Activated gamma-delta T cell treated with anti-CD3 and anti-CD28 coated beads, Interleukin-2, amount 50 U/mL, for 16 hours (primary cell): ENCODE results near the gene FAM204A.

ENCODE experiments used
- DNase-seq: peaks from one replicate; pipeline ENCODE4 v3.0.0-alpha.2; 2020; ENCODE audit warnings: low read depth

FAM204A gene

GRCh38 chr10:118330295-118331076 is 11.6 kb downstream of the FAM204A start:
- no peak for DNase-seq

GRCh38 chr10:118324140-118324539 is 18.0 kb downstream of the FAM204A start:
- DNase-seq: no peak

DNA sequence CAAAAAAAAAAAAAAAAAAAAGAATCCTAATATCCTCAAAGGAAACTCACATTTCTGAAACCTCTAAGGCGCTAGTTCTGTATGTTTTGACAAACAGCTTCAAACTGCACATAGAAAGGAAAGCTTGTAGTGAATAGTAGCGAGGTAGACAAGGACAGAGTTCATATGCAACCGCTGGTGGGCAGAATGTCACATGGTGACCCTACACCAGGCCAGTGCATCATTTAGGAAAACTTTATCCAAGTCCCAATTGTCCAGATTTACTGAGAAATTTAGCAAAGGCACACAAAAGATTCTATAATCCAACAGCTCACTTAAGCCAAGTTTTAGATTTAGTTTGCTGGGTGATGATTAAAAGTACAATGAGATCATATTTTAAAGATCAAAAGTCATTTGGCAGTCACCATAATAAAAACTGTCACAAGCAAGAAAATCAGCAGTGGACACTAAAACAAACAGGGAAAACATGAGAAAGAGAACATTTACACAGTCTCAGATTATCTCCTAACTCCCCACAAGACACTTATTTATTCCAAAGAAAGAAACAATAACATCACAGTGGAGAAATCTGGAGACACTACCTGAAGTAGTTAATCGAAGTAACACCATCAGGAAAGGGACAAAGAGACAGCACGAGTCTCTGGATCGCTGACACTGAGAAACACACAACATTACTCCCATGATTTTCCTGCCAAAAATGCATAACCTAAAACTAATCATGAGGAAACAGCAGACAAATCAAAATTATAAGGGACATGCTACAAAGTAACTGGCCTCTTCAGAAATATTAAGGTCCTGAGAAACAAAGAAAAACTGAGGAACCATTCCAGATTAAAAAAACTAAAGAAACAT is 20.2 kb downstream of the FAM204A start:
- no peak for DNase-seq

GRCh38 chr10:118315629-118316028 is 26.5 kb downstream of the FAM204A start:
- DNase-seq: no peak

DNA sequence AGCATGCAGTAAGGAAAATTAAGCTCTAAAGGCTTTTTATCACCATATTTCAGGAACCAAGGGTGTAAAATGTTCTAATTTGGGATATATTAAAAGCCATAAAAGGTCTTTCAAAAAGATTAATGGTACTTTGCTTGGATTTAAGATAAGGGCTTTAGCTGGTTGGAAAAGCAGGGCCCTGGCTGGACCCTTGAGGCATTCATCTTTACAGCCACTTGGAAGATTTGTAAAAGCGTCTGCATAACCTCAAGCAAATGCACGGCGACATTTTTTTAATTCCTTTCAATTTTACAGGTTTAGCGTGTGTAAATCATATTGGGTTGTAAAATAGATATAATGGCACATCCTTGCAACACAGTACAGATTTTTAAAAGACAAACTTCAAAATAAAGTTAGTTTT is 27.2 kb downstream of the FAM204A start:
- no peak for DNase-seq

DNA sequence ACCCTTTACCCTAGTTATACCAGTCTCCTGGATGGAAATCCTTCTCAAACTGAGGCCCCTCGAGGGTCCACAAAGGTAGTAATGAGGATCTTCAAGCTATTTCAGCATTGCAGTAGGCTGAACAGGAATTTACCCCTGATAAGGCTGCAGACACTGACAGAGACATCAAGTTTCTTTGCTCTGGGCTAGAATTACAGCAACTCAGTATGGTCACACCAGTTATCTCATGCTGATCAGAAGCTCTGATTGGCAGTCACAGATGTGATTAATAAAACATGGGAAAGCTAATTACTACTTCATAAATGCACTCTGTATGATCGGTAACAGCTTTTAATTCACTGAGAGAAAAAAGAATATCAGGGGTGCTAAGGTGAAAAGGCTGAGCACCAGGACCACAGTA is 30.6 kb downstream of the FAM204A start:
- no peak for DNase-seq

- DNase-seq: no peak
Observed at GRCh38 chr10:118310822-118311221, 31.3 kb downstream of the FAM204A start.

GRCh38 chr10:118309911-118310310 is 32.2 kb downstream of the FAM204A start:
- DNase-seq: no peak

- no peak for DNase-seq
Observed at GRCh38 chr10:118308664-118309063, 33.5 kb downstream of the FAM204A start.

GRCh38 chr10:118307859-118308258 is 34.3 kb downstream of the FAM204A start:
- no peak for DNase-seq

- no peak for DNase-seq
Observed at GRCh38 chr10:118307220-118307619, 34.9 kb downstream of the FAM204A start.

GRCh38 chr10:118305730-118306129 is 36.4 kb downstream of the FAM204A start:
- no peak for DNase-seq

DNA sequence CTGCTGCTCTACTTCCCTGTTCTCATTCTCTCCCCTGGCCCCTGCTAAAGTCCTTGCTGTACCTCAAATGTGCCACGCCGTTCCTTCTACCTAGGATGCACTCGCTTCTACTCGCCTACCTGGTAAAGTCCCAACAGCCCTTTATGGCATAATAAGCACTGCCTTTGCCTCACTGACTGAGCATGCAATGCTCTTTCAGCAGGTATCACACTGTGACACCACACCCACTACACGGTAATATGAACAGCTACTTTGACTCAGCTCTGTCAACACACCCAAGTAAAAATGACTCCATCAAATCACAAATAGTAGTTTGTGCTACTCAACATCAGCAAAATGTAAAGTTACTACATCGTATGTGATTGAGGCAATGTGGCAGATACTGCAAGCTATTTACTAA is 37.6 kb downstream of the FAM204A start:
- no peak for DNase-seq

GRCh38 chr10:118301211-118301610 is 40.9 kb downstream of the FAM204A start:
- no peak for DNase-seq

DNA sequence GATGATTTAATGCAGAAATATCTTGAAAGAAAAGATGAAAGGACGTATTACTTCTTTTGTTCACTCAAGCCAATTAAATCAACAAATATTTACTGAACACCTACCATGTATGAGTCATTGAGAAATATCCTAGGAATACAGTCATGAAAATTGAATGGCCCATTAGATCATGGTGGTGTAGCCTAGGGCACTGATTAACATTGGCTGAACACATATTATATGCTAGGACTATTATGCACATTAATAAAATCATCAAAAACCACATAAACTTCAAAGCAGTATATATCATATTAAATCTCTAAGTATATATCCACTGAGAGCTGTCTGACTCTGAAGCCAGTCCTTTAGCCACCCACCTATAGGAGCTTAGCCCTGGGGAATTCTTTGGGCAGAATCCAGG is 41.8 kb downstream of the FAM204A start:
- DNase-seq: no peak

DNA sequence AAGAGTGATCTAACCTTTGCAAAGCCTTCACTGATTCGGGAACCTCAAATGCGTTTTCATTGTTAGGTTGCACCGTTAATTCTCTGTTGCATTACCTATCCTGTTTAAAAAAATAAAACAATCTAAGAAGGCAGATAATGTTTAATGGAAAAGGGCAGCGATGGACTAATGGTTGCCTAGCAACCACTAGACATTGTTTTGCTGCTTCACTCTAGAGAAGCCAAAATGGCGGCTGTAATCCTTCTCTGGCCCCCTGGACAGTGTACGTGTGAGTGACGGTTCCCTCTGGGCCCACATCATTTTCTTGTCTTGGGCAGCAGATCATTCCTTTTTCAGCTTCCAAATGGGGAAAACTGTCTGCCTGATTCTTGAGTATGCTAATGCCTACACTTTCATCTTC is 43.3 kb downstream of the FAM204A start:
- DNase-seq: no peak

GRCh38 chr10:118291122-118291521 is 51.0 kb downstream of the FAM204A start:
- DNase-seq: no peak

- no peak for DNase-seq
Observed at GRCh38 chr10:118290471-118290995, 51.6 kb downstream of the FAM204A start.

- no peak for DNase-seq
Observed at GRCh38 chr10:118287076-118287806, 54.9 kb downstream of the FAM204A start.

DNA sequence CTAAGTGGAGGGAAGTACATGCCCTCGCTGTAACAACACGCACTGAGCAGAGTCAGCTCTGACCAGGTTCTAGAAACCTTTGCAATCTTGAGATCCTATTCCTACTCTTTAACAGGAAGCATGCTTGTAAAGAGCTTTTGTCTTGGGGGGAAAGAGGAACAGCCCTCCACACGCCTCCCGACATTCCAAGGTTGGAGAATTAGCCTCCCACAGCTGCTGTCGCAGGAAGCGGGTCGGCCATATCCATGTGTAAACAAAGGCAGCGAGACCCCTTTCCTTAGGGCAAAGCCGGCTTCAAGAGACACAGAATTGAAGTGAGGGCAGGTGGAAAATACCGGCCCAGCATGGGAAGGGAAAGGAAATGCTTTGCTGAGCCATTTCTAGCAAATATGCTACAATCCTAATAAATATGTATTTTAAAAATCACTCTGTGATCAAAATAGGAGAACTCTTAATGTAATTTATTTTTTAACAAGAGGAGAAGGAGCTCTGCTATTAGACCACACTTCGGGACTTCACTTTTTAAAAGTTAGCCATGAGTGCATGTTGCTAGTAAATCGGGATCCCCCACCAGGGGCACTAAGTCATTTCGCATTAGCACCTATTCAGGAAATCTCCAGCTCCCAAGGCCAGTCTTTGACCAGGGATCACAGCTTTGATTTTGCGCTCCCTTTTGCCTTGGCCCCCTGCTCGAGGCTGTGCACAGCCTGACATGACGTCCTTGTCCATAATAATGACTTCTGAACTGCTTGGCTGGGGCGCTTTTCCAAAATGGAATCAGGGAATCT is 55.9 kb downstream of the FAM204A start:
- no peak for DNase-seq

- no peak for DNase-seq
Observed at GRCh38 chr10:118282670-118283069, 59.5 kb downstream of the FAM204A start.

DNA sequence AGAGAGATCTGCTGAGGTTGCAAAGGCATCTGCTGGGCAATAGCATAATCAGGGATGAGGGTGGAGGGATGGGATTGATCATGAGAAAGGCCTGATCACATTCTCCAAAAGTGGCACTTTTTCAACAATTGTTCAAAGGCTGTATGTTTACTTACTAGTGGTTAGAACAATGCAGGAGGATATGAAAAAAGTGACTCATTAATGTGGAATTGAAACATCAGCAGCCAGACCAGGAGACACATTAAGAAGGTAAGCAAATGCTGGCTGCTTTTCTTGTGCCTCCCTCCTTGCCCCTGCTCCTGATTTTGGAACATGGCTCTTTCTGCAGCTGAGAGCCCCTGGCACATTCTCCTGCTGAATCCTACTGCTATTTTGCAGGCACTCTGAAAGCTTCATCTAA is 63.5 kb downstream of the FAM204A start:
- DNase-seq: no peak
